ENCODE data around the gene MUC7. TPM values are rescaled to one million over a fixed set of nuclear protein-coding genes. Genes with fewer than 3 reads are reported as not detected.

Gene MUC7
- total RNA-seq, 3 donors from 2014 or later (not counting 1 experiment from before 2014, with no cell fraction given): not detected

- Mint-ChIP-seq H3K27ac (no peak overlapping the region), H3K4me1 (no peaks in the 10 kb centered on the region), H3K4me3 (no peak overlapping the region), H3K36me3 (no peaks in the 10 kb centered on the region), H3K27me3 (ENCODE audit: low read depth in 2 of 2) (no peaks in the 10 kb centered on the region), H3K9me3 (no peaks in the 10 kb centered on the region)
- ATAC-seq: no peak
- intact Hi-C loops (cut with micrococcal nuclease): loop anchor here (1.0 kb wide), 1 partner anchor 815 kb away; no protein-coding TSS in a partner anchor
- H3K9me3 ChIP-seq (ENCODE audit: control insufficient read depth, insufficient read depth, low read length): no peaks in the 10 kb centered on the region
- H3K27ac ChIP-seq (ENCODE audit: low read length): no peak overlapping the region
- no peaks in the 10 kb centered on the region for H3K36me3 ChIP-seq (ENCODE audit: control insufficient read depth, insufficient read depth, low read length)
- H3K4me3 ChIP-seq (ENCODE audit: low read length): no peak overlapping the region
- peaks cover 3% of the 10 kb centered on the region for H3K27me3 ChIP-seq (ENCODE audit: control insufficient read depth, insufficient read depth, low read length)
- DNase-seq: no peak
- TF ChIP-seq CTCF (IDR thresholded peaks at IDR 0.05): no peak
- 17% methylated on average over 1 of the region's 4 CpGs for WGBS (ENCODE audit: insufficient coverage)
- H3K4me1 ChIP-seq (ENCODE audit: control insufficient read depth, insufficient read depth, low read length): no peaks in the 10 kb centered on the region
Observed at GRCh38 chr4:70504733-70505132, 32.7 kb downstream of the MUC7 start.

- Histone ChIP-seq H3K36me3 (ENCODE audit: control insufficient read depth, insufficient read depth, low read length) (no peaks in the 10 kb centered on the region), H3K4me1 (ENCODE audit: control insufficient read depth, insufficient read depth, low read length) (no peaks in the 10 kb centered on the region), H3K4me3 (ENCODE audit: low read length) (no peak overlapping the region), H3K27ac (ENCODE audit: low read length) (no peak overlapping the region), H3K9me3 (ENCODE audit: control insufficient read depth, insufficient read depth, low read length) (no peaks in the 10 kb centered on the region), H3K27me3 (ENCODE audit: control insufficient read depth, insufficient read depth, low read length) (peaks cover 3% of the 10 kb centered on the region)
- DNase-seq (peak; percentile 22 to 63), ATAC-seq (peak; percentile 67 to 89 (median 76))
- intact Hi-C loops (cut with micrococcal nuclease): loop anchor here (1.0 kb wide), 1 partner anchor 816 kb away; no protein-coding TSS in a partner anchor
- H3K27me3 Mint-ChIP-seq (ENCODE audit: low read depth in 2 of 2): no peaks in the 10 kb centered on the region
- H3K9me3 Mint-ChIP-seq: no peaks in the 10 kb centered on the region
- TF ChIP-seq CTCF (IDR thresholded peaks at IDR 0.05): peak; percentile 82
- H3K4me3 Mint-ChIP-seq: no peak overlapping the region
- H3K27ac Mint-ChIP-seq: no peak overlapping the region
- whole genome bisulfite sequencing (ENCODE audit: insufficient coverage): 6% methylated on average over 7 of the region's 7 CpGs
- H3K36me3 Mint-ChIP-seq: no peaks in the 10 kb centered on the region
- no peaks in the 10 kb centered on the region for H3K4me1 Mint-ChIP-seq
Observed at GRCh38 chr4:70505151-70505748, 33.3 kb downstream of the MUC7 start.

- intact Hi-C loops (cut with micrococcal nuclease): no loop called here
- no peaks in the 10 kb centered on the region for H3K27me3 Mint-ChIP-seq (ENCODE audit: low read depth in 2 of 2)
- no peaks in the 10 kb centered on the region for H3K9me3 Mint-ChIP-seq
- no peaks in the 10 kb centered on the region for H3K9me3 ChIP-seq (ENCODE audit: control insufficient read depth, insufficient read depth, low read length)
- H3K27ac ChIP-seq (ENCODE audit: low read length): no peak overlapping the region
- H3K27me3 ChIP-seq (ENCODE audit: control insufficient read depth, insufficient read depth, low read length): peaks cover 3% of the 10 kb centered on the region
- no peak for TF ChIP-seq CTCF (IDR thresholded peaks at IDR 0.05)
- ATAC-seq: no peak
- no peak for DNase-seq
- no peak overlapping the region for H3K27ac Mint-ChIP-seq
- H3K4me3 Mint-ChIP-seq: no peak overlapping the region
- no peak overlapping the region for H3K4me3 ChIP-seq (ENCODE audit: low read length)
- WGBS (ENCODE audit: insufficient coverage): 59% methylated on average over 1 of the region's 1 CpG
- H3K36me3 Mint-ChIP-seq: no peaks in the 10 kb centered on the region
- no peaks in the 10 kb centered on the region for H3K36me3 ChIP-seq (ENCODE audit: control insufficient read depth, insufficient read depth, low read length)
- no peaks in the 10 kb centered on the region for H3K4me1 Mint-ChIP-seq
- no peaks in the 10 kb centered on the region for H3K4me1 ChIP-seq (ENCODE audit: control insufficient read depth, insufficient read depth, low read length)
Observed at GRCh38 chr4:70508801-70509200, 36.8 kb downstream of the MUC7 start.

- no peaks in the 10 kb centered on the region for H3K9me3 Mint-ChIP-seq
- Histone ChIP-seq H3K4me1 (ENCODE audit: control insufficient read depth, insufficient read depth, low read length) (no peaks in the 10 kb centered on the region), H3K36me3 (ENCODE audit: control insufficient read depth, insufficient read depth, low read length) (no peaks in the 10 kb centered on the region), H3K9me3 (ENCODE audit: control insufficient read depth, insufficient read depth, low read length) (no peaks in the 10 kb centered on the region), H3K27ac (ENCODE audit: low read length) (no peak overlapping the region), H3K27me3 (ENCODE audit: control insufficient read depth, insufficient read depth, low read length) (peaks cover 3% of the 10 kb centered on the region), H3K4me3 (ENCODE audit: low read length) (no peak overlapping the region)
- TF ChIP-seq CTCF (IDR thresholded peaks at IDR 0.05): no peak
- intact Hi-C loops (cut with micrococcal nuclease): no loop called here
- 98% methylated on average over 3 of the region's 3 CpGs for WGBS (ENCODE audit: insufficient coverage)
- H3K36me3 Mint-ChIP-seq: no peaks in the 10 kb centered on the region
- no peak overlapping the region for H3K27ac Mint-ChIP-seq
- DNase-seq: no peak
- H3K4me1 Mint-ChIP-seq: no peaks in the 10 kb centered on the region
- H3K4me3 Mint-ChIP-seq: no peak overlapping the region
- H3K27me3 Mint-ChIP-seq (ENCODE audit: low read depth in 2 of 2): no peaks in the 10 kb centered on the region
- no peak for ATAC-seq
Observed at GRCh38 chr4:70511365-70511764, 39.4 kb downstream of the MUC7 start.

All from natural killer cell (primary cell).